ENCODE measurements around the gene CALHM5. TPM values are rescaled to one million over a fixed set of nuclear protein-coding genes. Genes with fewer than 3 reads are reported as not detected.

The CALHM5 gene
- total and polyA plus RNA-seq, 9 of the 15 experiments (the other 6 are each of a cell fraction or from before 2014, with no cell fraction given) = under 0.01 to 0.05 (median 0.02) TPM; not detected in 2

GRCh38 chr6:116570856-116571682 lies 59.6 kb downstream of the CALHM5 start, which contains the start of gene RWDD1 (continued):
- TF ChIP-seq BRD9 (IDR thresholded peaks at IDR 0.05; ENCODE audit: low read depth, partially characterized antibody) = no peak
- peak; percentile 99 for TF ChIP-seq RBBP5 (IDR thresholded peaks at IDR 0.05; ENCODE audit: borderline replicate concordance, insufficient read depth, low read length, poor library complexity, severe bottlenecking)
- TF ChIP-seq ESRRB (CRISPR knock-in tag; IDR thresholded peaks at IDR 0.05; ENCODE audit: borderline replicate concordance) = no peak
- TF ChIP-seq NFATC3 (IDR thresholded peaks at IDR 0.05) = no peak
- no peak for TF ChIP-seq THRAP3 (IDR thresholded peaks at IDR 0.05; ENCODE audit: borderline replicate concordance)
- no peak for TF ChIP-seq E2F8 (IDR thresholded peaks at IDR 0.05; ENCODE audit: low read depth, partially characterized antibody)
- no peak for TF ChIP-seq ZBTB5 (IDR thresholded peaks at IDR 0.05)
- no peak for TF ChIP-seq ILF3 (IDR thresholded peaks at IDR 0.05; ENCODE audit: borderline replicate concordance)
- no peak for TF ChIP-seq HLTF (IDR thresholded peaks at IDR 0.05)
- TF ChIP-seq RFX1 (IDR thresholded peaks at IDR 0.05) = no peak
- no peak for TF ChIP-seq ARHGAP35 (IDR thresholded peaks at IDR 0.05; ENCODE audit: partially characterized antibody)
- TF ChIP-seq MIER1 (IDR thresholded peaks at IDR 0.05; ENCODE audit: low read depth) = no peak
- no peak for TF ChIP-seq ZNF277 (CRISPR knock-in tag; IDR thresholded peaks at IDR 0.05; ENCODE audit: borderline replicate concordance)
- no peak for TF ChIP-seq ZNF584 (CRISPR knock-in tag; IDR thresholded peaks at IDR 0.05; ENCODE audit: low read depth)
- 0 out of 2 replicates have a peak, but pooled peaks have one; percentile 55 for TF ChIP-seq ZNF766 (CRISPR knock-in tag; conservative IDR thresholded peaks at IDR 0.05)
- TF ChIP-seq HNRNPH1 (optimal IDR thresholded peaks at IDR 0.05; ENCODE audit: low read depth, low read length) = no peak
- TF ChIP-seq SMARCA5 (IDR thresholded peaks at IDR 0.05) = no peak
- no peak for TF ChIP-seq RUNX1 (IDR thresholded peaks at IDR 0.05; ENCODE audit: low read depth)
- TF ChIP-seq L3MBTL2 (IDR thresholded peaks at IDR 0.05) = peak; percentile 94
- no peak for TF ChIP-seq SRSF1 (IDR thresholded peaks at IDR 0.05; ENCODE audit: low read depth, low read length)
- TF ChIP-seq GTF2F1 (IDR thresholded peaks at IDR 0.05; ENCODE audit: low read depth, low read length) = peak; percentile 74; the same call in 1 of the 2 replicates
- peak; percentile 91 for TF ChIP-seq KDM5B (IDR thresholded peaks at IDR 0.05; ENCODE audit: insufficient replicate concordance, low read depth, low read length)
- no peak for TF ChIP-seq ZNF253 (CRISPR knock-in tag; conservative IDR thresholded peaks at IDR 0.05)
- no peak for TF ChIP-seq SAFB (IDR thresholded peaks at IDR 0.05; ENCODE audit: borderline replicate concordance, low read depth, low read length)
